ENCODE results near the gene ZNF571. TPM values are rescaled to one million over a fixed set of nuclear protein-coding genes. Genes with fewer than 3 reads are reported as not detected.

ZNF571 gene
- total RNA-seq, result 4.0 TPM

DNA sequence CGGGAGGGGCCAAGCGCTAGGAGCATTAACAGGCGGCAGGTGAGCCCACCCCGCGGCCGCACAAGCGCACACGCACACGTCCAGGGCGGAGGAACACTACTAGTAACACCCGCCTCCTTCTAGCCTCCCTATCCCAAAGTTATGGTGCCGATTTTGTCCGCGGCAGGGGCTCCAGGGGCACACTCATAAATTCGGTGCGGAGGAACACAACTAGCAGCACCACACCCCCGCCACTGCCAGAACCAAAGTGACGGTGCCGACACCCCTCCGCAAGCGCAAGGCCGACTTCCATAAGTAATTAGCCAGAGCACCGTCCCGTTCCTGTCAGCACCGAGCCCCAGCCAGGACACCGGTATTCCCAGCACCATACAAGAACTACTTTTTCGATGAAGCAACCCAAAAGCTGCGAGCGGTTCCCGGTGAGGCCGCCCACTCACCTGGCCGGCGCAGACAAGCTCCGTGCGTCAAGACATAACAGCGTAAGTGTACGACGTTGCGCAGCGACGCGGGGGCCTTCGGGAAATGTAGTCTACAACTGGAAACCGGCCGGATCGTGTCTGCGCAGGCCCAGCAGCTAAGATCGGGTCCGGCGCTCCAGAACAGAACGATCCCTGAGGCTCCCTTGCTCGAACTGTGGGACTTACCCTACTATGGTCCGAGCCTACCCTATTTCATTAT, at the start of gene ZNF571, which contains the start of gene ZNF540:
ZNF571 (minus strand) TSS at position 489 of the 678 bp plus-strand sequence. CDS start 8,116 bp downstream, outside the sequence.
ZNF540 (plus strand) TSS at position 573 of the 678 bp plus-strand sequence. CDS start 3,572 bp downstream, outside the sequence.
- peak; percentile 76 to 96 (median 93) for DNase-seq (ENCODE audit: low read depth in 2 of 3, low spot score in 2 of 3)

DNA sequence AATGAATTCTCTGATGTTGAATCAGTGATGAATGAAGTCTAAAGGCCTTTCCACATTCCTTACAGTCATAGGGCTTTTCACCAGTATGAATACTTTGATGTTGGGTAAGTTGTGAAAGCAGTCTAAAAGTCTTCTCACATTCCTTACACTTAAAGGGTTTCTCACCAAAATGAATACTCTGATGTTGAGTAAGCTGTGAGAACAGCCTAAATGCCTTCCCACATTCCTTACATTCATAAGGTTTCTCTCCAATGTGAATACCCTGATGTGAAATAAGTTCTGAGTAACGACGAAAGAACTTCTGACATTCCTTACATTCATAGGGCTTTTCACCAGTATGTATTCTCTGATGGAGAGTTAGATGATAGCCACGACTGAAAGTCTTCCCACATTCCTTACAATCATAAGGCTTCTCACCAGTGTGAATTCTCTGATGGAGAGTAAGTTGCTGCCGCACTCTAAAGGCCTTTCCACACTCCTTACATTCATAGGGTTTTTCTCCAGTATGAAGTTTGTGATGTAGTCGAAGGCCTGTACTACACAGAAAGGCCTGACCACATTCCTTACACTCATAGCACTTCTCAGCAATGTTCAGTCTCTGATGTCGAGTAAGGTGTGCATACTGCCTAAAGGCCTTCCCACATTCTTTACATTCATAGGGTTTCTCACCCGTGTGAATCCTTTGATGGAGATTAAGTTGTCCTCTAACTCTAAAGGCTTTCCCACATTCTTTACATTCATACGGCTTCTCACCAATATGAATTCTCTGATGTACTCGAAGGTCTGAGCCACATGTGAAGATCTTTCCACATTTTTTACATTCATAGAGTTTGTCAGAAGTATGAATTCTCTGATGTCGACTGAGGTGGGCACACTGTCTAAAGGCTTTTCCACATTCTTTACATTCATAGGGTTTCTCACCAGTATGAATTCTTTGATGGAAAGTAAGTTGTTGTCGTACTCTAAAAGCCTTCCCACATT, 40.8 kb upstream of the ZNF571 start:
- DNase-seq (ENCODE audit: low read depth in 2 of 3, low spot score in 2 of 3), result no peak

DNA sequence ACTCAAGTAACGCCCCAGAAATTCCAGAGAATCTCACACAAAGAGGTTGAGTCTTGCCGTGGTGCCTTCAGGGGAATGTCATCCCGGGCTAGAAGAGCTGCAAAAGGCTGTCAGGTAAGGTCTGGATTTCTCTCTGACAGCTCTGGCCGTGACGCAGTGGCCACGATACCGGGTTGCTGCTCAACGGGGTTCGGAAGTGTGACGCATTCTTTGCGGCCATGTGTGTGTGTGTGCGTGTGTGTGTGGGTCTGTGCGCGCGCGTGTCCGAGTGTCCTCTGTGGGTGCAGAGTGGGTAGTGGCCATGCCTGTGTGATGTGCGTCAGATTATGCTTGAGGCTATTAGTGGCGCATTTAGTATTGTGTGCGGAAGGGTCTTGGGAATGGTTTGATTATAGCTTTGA, 390 bp upstream of the ZNF571 start:
- peak in 2 of 3 donors; percentile 74 to 75 for DNase-seq (ENCODE audit: low read depth in 2 of 3, low spot score in 2 of 3)

DNA sequence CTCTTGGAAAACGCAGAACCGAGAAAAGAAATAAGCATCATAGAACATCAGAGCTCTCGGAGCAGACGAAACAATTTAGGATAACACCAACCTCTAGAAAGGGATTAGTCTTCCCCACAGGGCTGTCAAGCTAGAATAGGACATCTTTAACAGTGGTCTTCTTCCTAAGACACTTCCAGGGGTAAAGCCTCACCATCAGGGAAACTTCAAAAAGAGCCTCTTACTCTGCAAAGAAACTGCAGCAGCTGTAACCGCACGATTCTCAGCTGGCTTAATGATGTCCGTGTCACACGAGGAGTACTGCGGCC, 642 bp downstream of the ZNF571 start:
- DNase-seq (ENCODE audit: low read depth in 2 of 3, low spot score in 2 of 3), result no peak

DNA sequence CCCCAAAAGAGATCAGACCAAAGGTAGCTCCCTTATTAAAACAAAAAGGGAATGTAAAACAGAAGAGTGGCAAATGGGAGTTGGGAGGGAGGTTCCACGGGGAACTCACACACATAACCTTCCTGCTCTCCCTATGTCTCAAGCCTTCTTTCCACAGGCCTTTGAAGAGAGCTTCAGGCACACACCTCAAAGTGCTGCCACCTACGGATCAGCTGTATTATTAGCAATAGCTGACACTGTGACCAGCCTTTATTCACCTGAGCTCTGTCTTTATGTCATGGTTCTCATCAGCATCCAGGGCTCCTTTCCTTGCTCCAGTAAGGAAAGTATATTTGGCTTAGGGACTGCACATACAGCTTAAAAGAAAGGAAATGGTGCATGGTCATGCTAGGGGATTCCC, 11.3 kb downstream of the ZNF571 start:
- no peak for DNase-seq (ENCODE audit: low read depth in 2 of 3, low spot score in 2 of 3)

DNA sequence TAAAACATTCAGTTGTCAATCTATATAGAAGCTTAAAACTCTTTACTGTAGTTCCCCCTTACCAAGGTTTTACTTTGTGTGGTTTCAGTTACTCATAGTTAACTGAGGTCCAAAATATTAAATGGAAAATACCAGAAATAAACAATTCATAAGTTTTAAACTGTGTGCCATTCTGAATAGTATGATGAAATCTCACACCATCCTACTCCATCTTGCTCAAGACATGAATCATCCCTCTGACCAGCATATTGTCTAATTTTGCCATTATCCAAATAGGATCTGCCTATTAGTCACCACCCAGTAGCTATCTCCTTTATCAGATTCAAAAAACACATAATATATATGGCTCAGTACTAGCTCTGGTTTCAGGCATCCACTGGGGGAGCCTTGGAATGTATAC, 22.4 kb downstream of the ZNF571 start:
- DNase-seq (ENCODE audit: low read depth in 2 of 3, low spot score in 2 of 3), result no peak

DNA sequence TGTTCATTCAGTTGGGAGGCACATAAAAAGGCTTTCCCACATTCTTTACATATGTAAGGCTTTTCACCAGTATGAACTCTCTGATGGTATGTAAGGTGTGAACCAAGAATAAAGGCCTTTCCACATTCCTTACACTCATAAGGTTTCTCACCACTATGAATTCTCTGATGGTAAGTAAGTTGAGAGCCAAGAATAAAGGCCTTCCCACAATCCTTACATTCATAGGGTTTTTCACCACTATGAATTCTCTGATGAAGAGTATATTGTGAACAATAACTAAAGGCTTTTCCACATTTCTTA, 29.3 kb downstream of the ZNF571 start:
- peak in 1 of 3 donors; percentile 13 for DNase-seq (ENCODE audit: low read depth in 2 of 3, low spot score in 2 of 3)

DNA sequence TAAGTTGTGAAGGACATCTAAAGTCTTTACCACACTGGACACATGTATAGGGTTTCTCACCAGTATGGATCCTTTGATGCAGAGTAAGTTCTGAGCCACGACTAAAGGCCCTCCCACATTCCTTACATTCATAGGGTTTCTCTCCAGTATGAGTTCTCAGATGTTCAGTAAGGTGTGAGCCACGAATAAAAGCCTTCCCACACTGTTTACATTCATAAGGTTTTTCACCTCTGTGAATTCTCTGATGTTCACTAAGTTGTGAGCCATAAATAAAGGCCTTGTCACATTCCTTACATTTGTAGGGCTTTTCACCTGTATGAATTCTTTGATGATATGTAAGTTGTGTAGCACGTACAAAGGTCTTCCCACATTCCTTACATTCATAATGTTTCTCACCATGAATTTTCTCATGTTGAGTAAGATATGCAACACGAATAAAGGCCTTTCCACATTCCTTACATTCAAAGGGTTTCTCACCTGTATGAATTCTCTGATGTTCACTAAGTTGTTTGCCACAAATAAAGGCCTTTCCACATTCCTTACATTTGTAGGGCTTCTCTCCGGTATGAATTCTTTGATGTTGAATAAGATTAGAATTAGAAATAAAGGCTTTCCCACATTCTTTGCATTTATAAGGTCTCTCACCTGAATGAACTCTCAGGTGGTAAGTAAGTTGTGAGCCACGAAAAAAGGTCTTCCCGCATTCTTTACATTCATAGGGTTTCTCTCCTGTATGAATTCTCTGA, 29.8 kb downstream of the ZNF571 start:
- DNase-seq (ENCODE audit: low read depth in 2 of 3, low spot score in 2 of 3), result no peak

DNA sequence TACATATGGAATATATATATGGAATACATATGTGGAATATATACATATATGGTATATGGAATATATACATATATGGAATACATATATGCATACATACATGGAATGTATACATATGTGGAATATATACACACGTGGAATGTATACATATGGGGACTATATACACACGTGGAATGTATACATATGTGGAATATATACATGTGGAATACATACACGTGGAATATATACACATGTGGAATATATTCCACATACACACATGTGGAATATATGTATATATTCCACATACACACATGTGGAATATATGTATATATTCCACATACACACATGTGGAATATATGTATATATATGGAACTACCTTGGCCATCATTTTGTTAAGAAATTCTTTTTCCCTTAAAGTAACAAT, 31.1 kb downstream of the ZNF571 start:
- no peak for DNase-seq (ENCODE audit: low read depth in 2 of 3, low spot score in 2 of 3)

DNA sequence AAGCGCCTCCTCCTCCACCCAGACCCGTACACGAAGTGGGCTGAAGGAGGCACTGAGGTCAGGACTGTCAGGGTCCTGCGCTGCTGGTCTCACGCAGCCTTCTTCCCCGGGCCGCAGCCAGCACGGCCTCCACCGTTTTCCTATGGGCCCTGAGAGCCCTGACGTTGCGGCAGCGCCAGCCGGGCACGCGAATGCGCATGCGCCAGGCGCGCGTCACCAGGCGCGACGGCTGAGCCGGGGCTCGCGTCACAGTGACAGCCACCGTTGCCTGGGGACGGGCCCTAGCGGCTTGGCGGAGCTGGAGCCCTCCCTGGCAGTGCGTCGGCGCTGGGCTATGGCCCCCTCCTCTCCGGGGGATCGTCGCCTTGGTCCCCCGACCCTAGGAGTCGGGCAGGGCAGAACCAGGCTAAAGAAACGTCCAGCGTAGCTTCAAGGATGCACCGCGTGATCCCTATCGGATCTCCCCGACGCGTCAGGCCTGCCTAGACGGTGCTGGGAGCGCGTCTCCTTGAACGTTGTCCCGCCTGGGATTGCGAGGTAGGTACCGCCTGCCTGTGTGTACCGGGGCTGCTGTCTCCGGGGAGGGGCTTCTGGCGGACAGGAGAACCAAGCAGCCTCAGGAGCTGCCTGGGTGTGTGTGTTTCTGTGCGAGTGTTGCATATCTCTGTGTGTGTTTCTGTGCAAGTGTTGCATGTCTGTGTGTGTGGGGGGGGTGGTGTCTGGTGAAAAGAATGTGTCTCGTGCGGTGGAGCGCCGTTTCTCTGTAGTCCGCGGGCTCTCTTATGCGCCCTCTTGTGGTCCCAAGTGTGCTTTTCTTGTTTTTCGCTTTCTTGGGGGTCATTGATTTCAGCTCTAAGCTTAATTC, 43.2 kb downstream of the ZNF571 start:
- peak in 2 of 3 donors; percentile 77 to 90 for DNase-seq (ENCODE audit: low read depth in 2 of 3, low spot score in 2 of 3)

DNA sequence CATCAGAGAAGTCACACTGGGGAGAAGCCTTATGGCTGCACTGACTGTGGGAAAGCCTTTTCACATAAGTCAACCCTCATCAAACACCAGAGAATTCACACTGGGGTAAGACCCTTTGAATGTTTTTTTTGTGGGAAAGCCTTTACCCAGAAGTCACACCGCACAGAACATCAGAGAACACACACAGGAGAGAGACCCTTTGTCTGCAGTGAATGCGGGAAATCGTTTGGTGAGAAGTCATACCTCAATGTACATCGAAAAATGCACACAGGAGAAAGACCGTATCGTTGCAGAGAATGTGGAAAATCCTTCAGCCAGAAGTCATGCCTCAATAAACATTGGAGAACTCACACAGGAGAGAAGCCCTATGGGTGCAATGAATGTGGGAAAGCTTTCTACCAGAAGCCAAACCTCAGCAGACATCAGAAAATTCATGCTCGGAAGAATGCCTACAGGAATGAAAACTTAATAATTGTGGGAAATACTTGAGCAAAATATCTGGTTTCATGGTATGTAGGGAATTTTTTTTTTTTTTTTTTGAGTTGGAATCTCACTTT, 57.1 kb downstream of the ZNF571 start:
- DNase-seq (ENCODE audit: low read depth in 2 of 3, low spot score in 2 of 3), result no peak

DNA sequence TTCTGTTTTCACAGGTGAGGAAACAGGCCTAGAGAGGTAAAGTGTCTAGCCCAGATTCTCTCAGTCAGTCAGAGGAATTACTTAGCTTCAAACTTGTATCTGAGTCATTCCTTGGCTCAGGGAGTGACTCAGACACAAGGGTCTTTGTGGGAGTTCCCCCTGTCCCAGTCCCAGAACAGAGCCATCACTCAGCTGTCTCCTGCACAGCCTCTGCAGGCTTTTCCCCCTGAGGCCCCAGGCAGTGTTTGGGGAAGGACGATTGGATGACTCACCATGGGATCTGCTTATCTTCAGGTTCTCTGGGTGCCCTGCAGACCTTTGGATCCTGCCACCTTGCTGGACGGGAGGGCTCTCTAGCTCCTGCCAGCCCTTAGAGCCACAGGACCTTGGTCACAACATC, 74.7 kb downstream of the ZNF571 start:
- DNase-seq (ENCODE audit: low read depth in 2 of 3, low spot score in 2 of 3), result no peak

Other genes with a start within 250 kb of the ZNF571 start
- 5.7 TPM for gene ZNF527, start 223.7 kb downstream of the ZNF571 start, total RNA-seq
- 5.1 TPM for gene ZNF569, start 127.3 kb downstream of the ZNF571 start, total RNA-seq
- gene ZNF570, start 125.4 kb downstream of the ZNF571 start, total RNA-seq, result 4.0 TPM
- gene ZNF793, start 87.9 kb downstream of the ZNF571 start, total RNA-seq, result 4.6 TPM
- gene ZNF540, start 84 bp upstream of the ZNF571 start, total RNA-seq, result 1.1 TPM
- 7.0 TPM for gene ZFP30, start 60.7 kb upstream of the ZNF571 start, total RNA-seq
- 4.3 TPM for gene ZNF607, start 125.0 kb upstream of the ZNF571 start, total RNA-seq
- 4.0 TPM for gene ZNF573, start 184.8 kb upstream of the ZNF571 start, total RNA-seq

Data from hematopoietic multipotent progenitor cell (in vitro differentiated cells).